GM19193 (cell line): Measurements from ENCODE around the gene LRRC9.

Experiments
- POLR2A ChIP-seq: IDR thresholded peaks from 4 replicates; pipeline ENCODE4 v1.6.1; 2011; ENCODE audit not compliant: insufficient read depth, insufficient read length; ENCODE audit errors: extremely low read depth

The LRRC9 gene

GRCh38 chr14:59936145-59936544 lies 16.2 kb downstream of the LRRC9 start:
- TF ChIP-seq POLR2A: no peak

- TF ChIP-seq POLR2A: no peak
Measured at GRCh38 chr14:59939828-59940227, 19.9 kb downstream of the LRRC9 start.

GRCh38 chr14:59944909-59945308 lies 25.0 kb downstream of the LRRC9 start:
- TF ChIP-seq POLR2A: no peak

- TF ChIP-seq POLR2A: no peak
Measured at GRCh38 chr14:59959668-59960067, 39.7 kb downstream of the LRRC9 start.

- no peak for TF ChIP-seq POLR2A
Measured at GRCh38 chr14:59961518-59962062, 41.6 kb downstream of the LRRC9 start.

GRCh38 chr14:59964251-59965007 lies 44.5 kb downstream of the LRRC9 start:
- TF ChIP-seq POLR2A: no peak

- TF ChIP-seq POLR2A: no peak
Measured at GRCh38 chr14:59969319-59969718, 49.4 kb downstream of the LRRC9 start.

GRCh38 chr14:59981564-59981963 lies 61.6 kb downstream of the LRRC9 start:
- TF ChIP-seq POLR2A: no peak

- no peak for TF ChIP-seq POLR2A
Measured at GRCh38 chr14:59983048-59983447, 63.1 kb downstream of the LRRC9 start.

- no peak for TF ChIP-seq POLR2A
Measured at GRCh38 chr14:59986556-59987059, 66.7 kb downstream of the LRRC9 start.

- no peak for TF ChIP-seq POLR2A
Measured at GRCh38 chr14:59997449-59997848, 77.5 kb downstream of the LRRC9 start.

- no peak for TF ChIP-seq POLR2A
Measured at GRCh38 chr14:59997966-59998365, 78.0 kb downstream of the LRRC9 start.

- TF ChIP-seq POLR2A: no peak
Measured at GRCh38 chr14:59998564-59998963, 78.6 kb downstream of the LRRC9 start.

GRCh38 chr14:60002819-60003492 lies 83.0 kb downstream of the LRRC9 start:
- TF ChIP-seq POLR2A: no peak

GRCh38 chr14:60003991-60004390 lies 84.0 kb downstream of the LRRC9 start:
- no peak for TF ChIP-seq POLR2A

- TF ChIP-seq POLR2A: no peak
Measured at GRCh38 chr14:60008042-60008441, 88.1 kb downstream of the LRRC9 start.
